Sigmoid colon (tissue), 4 donors: ENCODE measurements around the gene NFIB.

Experiments
- CTCF ChIP-seq, 4 experiments: fragments of 450-650 bp in 3 of 4; fragments of 200-600 bp in 1 of 4; IDR thresholded peaks; one replicate each; pipeline ENCODE4 v1.5.1; 2016 to 2019; ENCODE audit warnings: antibody characterized with exemption in 4 of 4, mild to moderate bottlenecking in 3 of 4, moderate library complexity in 2 of 4
- EP300 ChIP-seq, 4 donors: sonication (generic); formaldehyde crosslinking; IDR thresholded peaks; one replicate each; pipeline ENCODE4 v1.6.1; 2017; ENCODE audit warnings: antibody characterized with exemption in 4 of 4
- POLR2A ChIP-seq, 2 donors: fragments of 450-650 bp; IDR thresholded peaks; one replicate each; pipeline ENCODE4 v1.6.1; 2016; ENCODE audit warnings: antibody characterized with exemption in 2 of 2, mild to moderate bottlenecking in 2 of 2, moderate library complexity in 2 of 2
- POLR2AphosphoS5 ChIP-seq, 4 donors: sonication (generic); formaldehyde crosslinking; IDR thresholded peaks; one replicate each; pipeline ENCODE4 v1.6.1; 2017; ENCODE audit warnings: antibody characterized with exemption in 4 of 4

- TF ChIP-seq CTCF (IDR thresholded peaks at IDR 0.05), result no peak
- TF ChIP-seq POLR2AphosphoS5 (IDR thresholded peaks at IDR 0.05), result no peak
- TF ChIP-seq EP300 (IDR thresholded peaks at IDR 0.05), result no peak
- TF ChIP-seq POLR2A (IDR thresholded peaks at IDR 0.05), result no peak
These were observed 36.4 kb upstream of the NFIB start for GRCh38 chr9:14350349-14350728.
